PC-9 (cell line): ENCODE data around the gene GRID2.

ENCODE experiments used
- EZH2 ChIP-seq: fragments of 200-600 bp; sonication (generic); IDR thresholded peaks from 2 replicates; pipeline ENCODE4 v1.8.0; 2017; ENCODE audit warnings: antibody characterized with exemption, low read depth
- TF ChIP-seq, protein P1 (sequence below): fragments of 200-600 bp; sonication (generic); conservative IDR thresholded peaks from 2 replicates; pipeline ENCODE4 v1.6.1; 2017; ENCODE audit warnings: mixed run types, antibody characterized with exemption, mild to moderate bottlenecking, moderate library complexity

DNA sequence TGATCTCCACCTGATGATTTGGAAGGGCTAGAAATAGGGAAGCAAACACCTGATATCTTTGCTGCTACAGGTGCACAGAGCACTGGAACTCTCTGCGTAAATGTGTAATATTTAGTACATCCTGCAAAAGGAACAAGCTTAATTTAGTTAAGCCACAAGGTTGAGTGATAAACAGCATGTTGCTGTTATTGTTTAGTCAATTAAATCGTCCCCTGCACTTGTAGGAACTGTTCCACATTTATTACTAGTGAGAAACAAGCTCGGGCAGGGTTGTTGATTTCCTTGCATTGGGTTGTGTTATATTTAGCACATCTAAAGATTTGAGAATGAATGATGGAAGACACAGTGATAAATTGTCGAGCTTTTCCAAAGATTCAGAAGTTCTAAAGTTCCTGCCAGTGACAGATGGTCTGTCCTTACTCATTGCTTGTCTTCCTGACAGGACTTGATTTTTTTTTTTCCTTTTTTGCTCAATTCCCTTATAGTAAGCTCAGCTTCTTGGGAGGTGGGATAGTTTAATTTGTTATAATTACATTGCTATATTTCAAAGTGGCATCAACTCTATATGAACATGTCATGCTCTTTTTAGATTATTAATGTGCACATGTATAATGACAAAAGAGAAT is 897.8 kb downstream of the GRID2 start:
- TF ChIP-seq, protein P1, sequence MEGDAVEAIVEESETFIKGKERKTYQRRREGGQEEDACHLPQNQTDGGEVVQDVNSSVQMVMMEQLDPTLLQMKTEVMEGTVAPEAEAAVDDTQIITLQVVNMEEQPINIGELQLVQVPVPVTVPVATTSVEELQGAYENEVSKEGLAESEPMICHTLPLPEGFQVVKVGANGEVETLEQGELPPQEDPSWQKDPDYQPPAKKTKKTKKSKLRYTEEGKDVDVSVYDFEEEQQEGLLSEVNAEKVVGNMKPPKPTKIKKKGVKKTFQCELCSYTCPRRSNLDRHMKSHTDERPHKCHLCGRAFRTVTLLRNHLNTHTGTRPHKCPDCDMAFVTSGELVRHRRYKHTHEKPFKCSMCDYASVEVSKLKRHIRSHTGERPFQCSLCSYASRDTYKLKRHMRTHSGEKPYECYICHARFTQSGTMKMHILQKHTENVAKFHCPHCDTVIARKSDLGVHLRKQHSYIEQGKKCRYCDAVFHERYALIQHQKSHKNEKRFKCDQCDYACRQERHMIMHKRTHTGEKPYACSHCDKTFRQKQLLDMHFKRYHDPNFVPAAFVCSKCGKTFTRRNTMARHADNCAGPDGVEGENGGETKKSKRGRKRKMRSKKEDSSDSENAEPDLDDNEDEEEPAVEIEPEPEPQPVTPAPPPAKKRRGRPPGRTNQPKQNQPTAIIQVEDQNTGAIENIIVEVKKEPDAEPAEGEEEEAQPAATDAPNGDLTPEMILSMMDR = no peak
- TF ChIP-seq EZH2 = no peak
